K562 (cell line): Measurements from ENCODE around the gene ATE1. TPM values are rescaled to one million over a fixed set of nuclear protein-coding genes. Genes with fewer than 3 reads are reported as not detected.

Source experiments
- ATAC-seq: fragments of 200-7000 bp; cut with Tn5 transposase; 3 replicates; pipeline ENCODE4 v1.9.1; 2020; ENCODE audit warnings: moderate library complexity
- BruUV-seq: library from RNA; stranded (reverse); fragments of 400-500 nt; replicated peaks from 2 replicates; lab custom pipeline; 2021; lab: Mats Ljungman, UMichigan
- CTCF ChIA-PET: fragments of 300-600 bp; formaldehyde crosslinking; extraction: SDS; loops from one replicate; lab custom pipeline; 2021; ENCODE audit warnings: low intra/inter-chr PET ratio; lab: Yijun Ruan, JAX
- POLR2A ChIA-PET: fragments of 300-600, 350-650 bp; sonication (Branson Sonifier 250); formaldehyde crosslinking; extraction: SDS; loops from one replicate; lab custom pipeline; 2021; ENCODE audit warnings: antibody characterized with exemption, inconsistent platforms; lab: Yijun Ruan, JAX
- DNase-seq, 4 experiments: peaks; one replicate each; pipeline versions ENCODE4 v3.0.0 to v3.0.0-alpha.2; 2011 to 2018; ENCODE audit warnings: low spot score in 3 of 4, mixed read lengths in 3 of 4; ENCODE audit errors: extremely low read depth in 1 of 4
- FAIRE-seq: peaks from 2 replicates; lab custom pipeline; 2011; peaks lifted over from hg19 to GRCh38; lab: Jason Lieb, UNC
- H2AFZ ChIP-seq: 2 replicates; pipeline ENCODE4 v1.6.0; 2011; ENCODE audit warnings: low read depth, low read length, control low read depth, inconsistent platforms
- H3K27ac ChIP-seq: fragments of 200-600 bp; 3 replicates; pipeline ENCODE4 v1.8.0; 2011; ENCODE audit warnings: low read depth, mild to moderate bottlenecking, control low read depth, inconsistent platforms, low read length, moderate library complexity, mixed read lengths; ENCODE audit errors: extremely low read depth
- H3K27me3 ChIP-seq, 2 experiments: fragments of 300-600 bp in 1 of 2; 2 replicates in 1 of 2; 3 replicates in 1 of 2; pipeline versions ENCODE4 v1.6.0 to v1.8.0; 2011; ENCODE audit warnings: inconsistent platforms in 2 of 2, low read length in 2 of 2, mild to moderate bottlenecking in 1 of 2, mixed read lengths in 1 of 2, moderate library complexity in 1 of 2; ENCODE audit not compliant: control insufficient read depth in 2 of 2, insufficient read depth in 2 of 2
- H3K36me3 ChIP-seq: fragments of 300-600 bp; 3 replicates; pipeline ENCODE4 v1.8.0; 2011; ENCODE audit warnings: mild to moderate bottlenecking, low read length, inconsistent platforms; ENCODE audit not compliant: control insufficient read depth, insufficient read depth
- H3K4me1 ChIP-seq, 2 experiments: fragments of 200-600 bp in 1 of 2; replicated peaks in 1 of 2; 2 replicates in 1 of 2; 3 replicates in 1 of 2; pipeline versions ENCODE4 v1.5.1 to v1.8.0; 2011; ENCODE audit warnings: inconsistent platforms in 2 of 2, low read length in 2 of 2, mild to moderate bottlenecking in 1 of 2, mixed read lengths in 1 of 2, moderate library complexity in 1 of 2; ENCODE audit not compliant: control insufficient read depth in 2 of 2, insufficient read depth in 2 of 2
- H3K4me2 ChIP-seq: 2 replicates; pipeline ENCODE4 v1.6.1; 2011; ENCODE audit warnings: low read length, control low read depth, inconsistent platforms, mixed read lengths; ENCODE audit not compliant: insufficient read depth
- H3K4me3 ChIP-seq: fragments of 200-600 bp; sonication (generic), shearing (Covaris generic); 2 replicates; pipeline ENCODE4 v1.5.1; 2016; ENCODE audit warnings: control low read depth, inconsistent platforms
- H3K79me2 ChIP-seq: fragments of 200-600 bp; 3 replicates; pipeline ENCODE4 v1.8.0; 2011; ENCODE audit warnings: low read length, inconsistent platforms; ENCODE audit not compliant: control insufficient read depth, insufficient read depth
- H3K9ac ChIP-seq, 2 experiments: 2 replicates each; pipeline versions ENCODE4 v1.6.0 to v1.6.1; 2011; ENCODE audit warnings: low read depth in 2 of 2, low read length in 2 of 2, control low read depth in 1 of 2, inconsistent platforms in 1 of 2, mild to moderate bottlenecking in 1 of 2, mixed read lengths in 1 of 2; ENCODE audit not compliant: insufficient read depth in 1 of 2
- H3K9me1 ChIP-seq: one replicate; pipeline ENCODE4 v1.6.0; 2011; ENCODE audit warnings: inconsistent platforms, mild to moderate bottlenecking, low read length, moderate library complexity; ENCODE audit not compliant: control insufficient read depth, insufficient read depth
- H3K9me3 ChIP-seq: replicated peaks from 2 replicates; pipeline ENCODE4 v1.5.1; 2011; ENCODE audit warnings: low read depth, low read length, inconsistent platforms; ENCODE audit not compliant: control insufficient read depth, insufficient read depth
- H4K20me1 ChIP-seq: replicated peaks from 2 replicates; pipeline ENCODE4 v1.6.1; 2011; ENCODE audit warnings: low read length, inconsistent platforms, mixed read lengths; ENCODE audit not compliant: control insufficient read depth, insufficient read depth
- ATF6 ChIP-seq: sonication (generic); formaldehyde crosslinking; IDR thresholded peaks from 2 replicates; pipeline ENCODE4 v1.4.0; 2020; ENCODE audit warnings: mild to moderate bottlenecking, missing genetic modification reagents
- MAFF ChIP-seq: IDR thresholded peaks from 2 replicates; pipeline ENCODE4 v1.6.1; 2012; ENCODE audit warnings: low read length, improper control_type of control experiment
- NR2C2 ChIP-seq, 2 experiments: fragments of 200-800 bp in 1 of 2; sonication (Bioruptor generic) in 1 of 2; sonication (generic) in 1 of 2; formaldehyde crosslinking in 1 of 2; IDR thresholded peaks; 2 replicates each; pipeline versions ENCODE4 v1.6.1 to v1.8.0; 2016 to 2022; ENCODE audit warnings: mild to moderate bottlenecking in 1 of 2, missing compliant biosample characterization in 1 of 2, missing genetic modification characterization in 1 of 2, missing genetic modification reagents in 1 of 2
- POLR2G ChIP-seq: fragments of 200-400 bp; formaldehyde crosslinking; IDR thresholded peaks from 2 replicates; pipeline ENCODE4 v1.6.1; 2017; ENCODE audit warnings: low read depth, mild to moderate bottlenecking, antibody characterized with exemption, low read length, moderate library complexity
- PURB ChIP-seq: sonication (generic); formaldehyde crosslinking; IDR thresholded peaks from 2 replicates; pipeline ENCODE4 v1.9.0; 2021; ENCODE audit warnings: low read depth, mild to moderate bottlenecking, missing genetic modification reagents
- RFX7 ChIP-seq: fragments of 250-450 bp; sonication (Bioruptor Pico); IDR thresholded peaks from 2 replicates; pipeline ENCODE4 v1.5.1; 2021; ENCODE audit warnings: mild to moderate bottlenecking
- WGBS: fragments of 100-300 bp; shearing (Covaris generic); methylation state at CpG from one replicate; pipeline ENCODE4 v1.1.6; 2016; ENCODE audit warnings: low coverage, mixed read lengths; ENCODE audit not compliant: insufficient coverage; ENCODE audit errors: missing lambda C conversion rate; 5-methylcytosine and 5-hydroxymethylcytosine counted together
- in situ Hi-C: fragments of 300-500 bp; cut with MboI; formaldehyde crosslinking; loops from 4 replicates; pipeline ENCODE4 v1.15.0; 2018; ENCODE audit warnings: inconsistent platforms, mixed read lengths
- intact Hi-C: fragments of 100-400 bp; cut with micrococcal nuclease; formaldehyde crosslinking; loops from 2 replicates; pipeline ENCODE4 v1.14.2; 2022
- polyA plus RNA-seq, 8 experiments: library from polyadenylated mRNA; depleted of rRNA in 4 of 8; stranded (reverse) in 5 of 8; unstranded in 3 of 8; fragments of >200 nt; fragmentation: Nextera tagmentation in 2 of 8; fragmentation: Illumina TruSeq in 1 of 8; extraction: Ambion mirVana in 2 of 8; extraction: Trizol in 1 of 8; gene quantifications; 2 replicates each; pipeline versions ENCODE4 v1.2.1 to v1.2.3, GENCODE V29; 2011 to 2014; ENCODE audit warnings: inconsistent platforms in 1 of 8, missing spikeins in 1 of 8
- total RNA-seq, 7 experiments: library from RNA; depleted of rRNA in 6 of 7; stranded (reverse); fragments of >200 nt in 6 of 7; fragmentation: Illumina TruSeq in 2 of 7; extraction: Trizol in 2 of 7; gene quantifications; 2 replicates each; pipeline versions ENCODE4 v1.2.1 to v1.2.3, GENCODE V29; 2011 to 2021; ENCODE audit warnings: low replicate concordance in 1 of 7

The ATE1 gene
- total and polyA plus RNA-seq, 9 of the 15 experiments (the other 6 are each of a cell fraction or from before 2014, with no cell fraction given): 3.0 to 14.2 (median 8.8) TPM

- H3K4me3 ChIP-seq: no peak overlapping the region
- no peaks in the 10 kb centered on the region for H3K9me3 ChIP-seq
- no peak overlapping the region for H2AFZ ChIP-seq
- H3K27me3 ChIP-seq: peaks cover 0 to 4% of the 10 kb centered on the region in 2 experiments; a peak in 1 of 5 replicates
- DNase-seq (no peak), ATAC-seq (no peak), FAIRE-seq (no peak)
- CTCF ChIA-PET: no interaction called here
- in situ Hi-C loops: no loop called here
- no peaks in the 10 kb centered on the region for H3K9me1 ChIP-seq
- intact Hi-C loops: no loop called here
- WGBS: 1% methylated on average over 9 of the region's 9 CpGs
- BruUV-seq: no TSS peak
- H3K36me3 ChIP-seq: no peaks in the 10 kb centered on the region
- no peak overlapping the region for H3K27ac ChIP-seq
- H3K4me2 ChIP-seq: no peak overlapping the region
- H3K9ac ChIP-seq: no peak overlapping the region
- no peaks in the 10 kb centered on the region; a peak in 1 of 5 replicates for H3K4me1 ChIP-seq
- H4K20me1 ChIP-seq: no peaks in the 10 kb centered on the region
- H3K79me2 ChIP-seq: no peaks in the 10 kb centered on the region
- no peak for TF ChIP-seq POLR2G
- no peak for TF ChIP-seq NR2C2 (CRISPR knock-in tag; IDR thresholded peaks at IDR 0.05)
- no peak for TF ChIP-seq NR2C2 (tag; IDR thresholded peaks at IDR 0.05)
- TF ChIP-seq ATF6 (CRISPR knock-in tag): no peak
- TF ChIP-seq MAFF: no peak
- no peak for TF ChIP-seq PURB
- no peak for TF ChIP-seq RFX7
- POLR2A ChIA-PET: interaction anchor here (0.7 to 1.5 kb wide), 3 partner anchors 12 to 737 kb away, joined by 3 read pairs; no protein-coding TSS in a partner anchor
These were observed 233.4 kb downstream of the ATE1 start for GRCh38 chr10:121694327-121694965.
